ENCODE results near the gene PCDHB15.
"Not testable (repeated sequence)": the region's sequence is repeated elsewhere in the genome, so short reads cannot be mapped to it uniquely, and the experiment has no call there.

Gene PCDHB15

DNA sequence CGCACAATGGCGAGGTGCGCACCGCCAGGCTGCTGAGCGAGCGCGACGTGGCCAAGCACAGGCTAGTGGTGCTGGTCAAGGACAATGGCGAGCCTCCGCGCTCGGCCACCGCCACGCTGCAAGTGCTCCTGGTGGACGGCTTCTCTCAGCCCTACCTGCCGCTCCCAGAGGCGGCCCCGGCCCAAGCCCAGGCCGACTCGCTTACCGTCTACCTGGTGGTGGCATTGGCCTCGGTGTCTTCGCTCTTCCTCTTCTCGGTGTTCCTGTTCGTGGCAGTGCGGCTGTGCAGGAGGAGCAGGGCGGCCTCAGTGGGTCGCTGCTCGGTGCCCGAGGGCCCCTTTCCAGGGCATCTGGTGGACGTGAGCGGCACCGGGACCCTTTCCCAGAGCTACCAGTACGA lies 2.2 kb downstream of the PCDHB15 start:
- in situ Hi-C loops (cut with MboI; ENCODE audit: low sequenced_read_pairs) = not testable (repeated sequence)

DNA sequence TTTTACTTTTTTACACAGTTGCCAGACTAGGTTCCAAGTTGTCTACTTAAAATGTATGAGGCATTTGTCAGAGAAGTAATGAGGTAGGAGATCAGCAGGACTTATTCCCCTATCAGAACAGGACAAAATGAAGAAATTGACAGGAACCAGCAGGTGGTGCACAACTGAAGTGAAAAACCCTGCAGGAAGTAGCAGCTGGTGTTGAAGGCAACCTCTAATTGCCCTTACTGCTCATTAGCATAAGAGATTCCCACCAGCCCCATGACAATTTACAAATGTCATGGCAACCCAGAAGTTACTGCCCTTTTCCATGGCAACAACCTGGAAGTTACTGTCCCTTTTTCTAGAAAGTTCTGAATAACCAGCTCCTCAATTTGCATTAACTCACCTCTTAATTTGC lies 5.4 kb downstream of the PCDHB15 start:
- in situ Hi-C loops (cut with MboI; ENCODE audit: low sequenced_read_pairs) = no loop called here

DNA sequence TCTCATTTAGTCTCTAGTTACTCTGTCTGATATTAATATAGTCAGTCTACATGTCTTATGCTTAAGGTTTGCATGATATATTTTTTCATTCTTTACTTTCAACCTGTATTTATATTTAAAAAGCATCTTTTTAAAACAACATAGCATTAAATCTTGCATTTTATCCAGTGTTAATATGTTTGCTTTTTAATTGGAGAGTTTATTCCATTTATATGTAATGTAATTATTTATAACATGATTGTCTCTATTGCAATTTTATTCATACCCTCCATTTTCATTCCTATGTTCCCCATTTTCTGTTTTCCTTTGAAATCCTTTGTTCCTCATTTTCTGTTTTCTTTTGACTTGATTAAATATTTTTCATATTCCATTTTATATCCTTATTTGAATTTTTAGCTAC lies 13.3 kb downstream of the PCDHB15 start:
- in situ Hi-C loops (cut with MboI; ENCODE audit: low sequenced_read_pairs) = no loop called here

DNA sequence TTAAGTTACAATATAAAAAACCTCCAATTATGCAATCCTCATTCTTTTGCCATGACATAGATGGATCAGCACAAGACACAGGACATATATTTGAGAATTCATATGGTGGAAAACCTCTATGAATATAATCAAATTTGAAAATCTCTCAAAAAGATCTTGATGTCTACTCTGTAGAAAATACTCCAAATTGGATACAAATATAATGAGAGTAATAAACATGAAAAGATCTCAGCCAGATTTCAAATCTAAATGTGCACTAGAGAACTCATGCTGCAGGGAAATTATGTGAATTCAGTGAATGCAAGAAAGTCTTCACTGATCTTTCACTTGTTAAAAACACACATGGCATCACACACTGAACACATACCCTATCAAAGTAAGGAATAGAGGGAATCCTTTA lies 13.8 kb downstream of the PCDHB15 start:
- in situ Hi-C loops (cut with MboI; ENCODE audit: low sequenced_read_pairs) = no loop called here

DNA sequence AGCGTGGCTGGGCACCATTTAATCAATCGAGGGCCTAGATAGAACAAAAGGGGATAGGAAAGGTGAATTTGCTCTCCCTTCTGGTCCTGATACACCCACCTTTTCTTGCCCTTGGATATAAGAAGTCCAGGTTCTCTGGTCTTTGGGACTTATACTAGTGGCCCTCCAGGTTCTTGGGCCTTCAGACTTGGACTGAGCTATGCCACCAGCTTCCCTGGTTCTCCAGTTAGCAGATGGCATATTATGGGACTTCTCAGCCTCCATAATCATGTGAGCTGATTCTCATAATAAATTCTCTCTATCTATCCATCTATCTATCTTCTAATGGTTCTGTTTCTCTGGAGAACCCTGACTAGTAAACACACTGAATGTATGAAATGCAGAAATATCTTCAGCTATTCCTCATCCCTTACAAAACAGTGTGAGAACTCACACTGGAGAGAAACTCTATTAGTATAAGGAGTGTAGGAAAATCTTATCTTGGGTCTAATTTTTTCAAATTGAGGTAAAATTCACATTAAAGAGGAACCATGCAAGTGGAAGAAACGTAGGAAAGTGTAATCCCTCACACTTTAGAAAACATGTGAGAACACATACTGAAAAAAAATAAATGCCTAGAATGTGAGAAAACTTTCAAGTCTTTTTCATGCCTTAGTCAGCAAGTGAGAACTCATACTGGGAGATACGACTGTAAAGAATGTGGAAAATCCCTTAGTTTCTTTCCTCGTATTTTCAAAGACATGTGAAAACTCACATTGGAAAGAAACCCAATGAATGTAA lies 15.5 kb downstream of the PCDHB15 start:
- in situ Hi-C loops (cut with MboI; ENCODE audit: low sequenced_read_pairs) = no loop called here

DNA sequence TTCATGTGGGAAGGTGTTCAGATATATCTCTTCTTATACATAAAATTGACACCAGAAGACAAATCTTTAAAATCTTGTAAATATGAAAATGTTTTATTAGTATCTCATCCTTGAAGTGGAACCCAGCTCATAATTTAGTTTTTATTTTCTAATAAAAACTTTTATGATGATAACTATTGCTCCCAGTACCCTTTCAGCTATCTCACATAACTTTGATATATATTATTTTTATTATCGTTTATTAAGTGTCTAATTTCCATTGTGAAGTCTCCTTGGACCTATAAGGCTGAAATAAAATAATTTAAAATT lies 16.0 kb downstream of the PCDHB15 start:
- in situ Hi-C loops (cut with MboI; ENCODE audit: low sequenced_read_pairs) = no loop called here

DNA sequence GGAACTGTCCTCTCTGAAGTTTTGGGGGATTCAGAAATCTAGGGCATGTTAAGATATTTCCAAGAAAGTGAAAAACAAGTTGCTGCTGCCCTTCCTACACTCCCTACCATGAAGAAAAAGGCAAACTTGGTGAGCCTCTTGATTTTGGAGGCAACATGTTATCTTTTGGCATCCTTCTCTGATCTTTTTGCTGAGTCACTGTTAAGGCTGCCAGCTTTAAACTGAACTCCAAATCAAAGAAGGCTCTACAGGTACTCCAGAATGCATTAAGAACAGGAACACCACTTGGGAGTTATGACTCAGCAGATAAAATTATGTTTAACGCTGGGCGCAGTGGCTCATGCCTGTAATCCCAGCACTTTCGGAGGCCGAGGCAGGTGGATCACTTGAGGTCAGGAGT lies 24.0 kb downstream of the PCDHB15 start:
- in situ Hi-C loops (cut with MboI; ENCODE audit: low sequenced_read_pairs) = no loop called here

DNA sequence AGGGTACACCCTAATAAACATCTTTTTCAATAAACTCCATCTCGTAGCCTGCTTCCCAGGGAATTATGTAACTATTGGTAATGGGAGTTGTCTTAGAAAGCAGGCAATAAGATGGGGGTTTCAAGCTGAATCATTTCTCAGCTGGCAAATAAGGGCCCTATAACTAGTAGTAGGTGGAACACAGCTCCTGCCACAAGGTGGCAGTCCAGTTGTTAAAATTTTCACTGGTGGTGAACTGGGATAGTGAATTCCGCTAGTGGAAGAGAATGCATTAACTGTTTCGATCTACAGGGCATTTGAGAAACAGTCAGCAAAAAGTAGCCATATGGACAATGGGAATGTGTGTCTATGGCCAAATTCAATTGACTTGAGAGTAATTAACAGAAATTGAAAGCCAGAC lies 27.7 kb downstream of the PCDHB15 start:
- in situ Hi-C loops (cut with MboI; ENCODE audit: low sequenced_read_pairs) = no loop called here

DNA sequence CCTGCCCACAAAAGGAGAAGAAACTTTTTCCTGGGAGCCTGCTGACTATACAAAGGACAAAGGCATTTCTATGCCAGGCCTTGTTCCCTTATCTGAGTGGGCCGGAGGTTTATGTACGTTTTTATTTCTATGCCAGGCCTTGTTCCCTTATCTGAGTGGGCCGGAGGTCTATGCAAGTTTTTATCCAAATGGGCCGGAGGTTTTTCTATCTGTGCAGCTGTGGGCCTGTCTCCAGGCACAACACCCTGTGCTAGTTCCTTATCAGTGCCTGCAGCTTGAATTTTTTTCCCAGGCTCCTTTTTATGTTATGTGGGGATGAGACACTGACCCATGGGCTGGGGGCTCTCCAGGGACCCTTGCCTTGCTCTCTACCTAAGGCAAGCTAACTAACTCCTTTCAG lies 53.2 kb downstream of the PCDHB15 start:
- in situ Hi-C loops (cut with MboI; ENCODE audit: low sequenced_read_pairs) = no loop called here
